Measurements from ENCODE around the gene LMX1B.

LMX1B gene

GRCh38 chr9:126605792-126606482, 7.8 kb upstream of the LMX1B start:
- no peak for DNase-seq

- DNase-seq, result no peak
Measured at GRCh38 chr9:126606483-126606870, 7.3 kb upstream of the LMX1B start.

GRCh38 chr9:126607086-126607485, 6.6 kb upstream of the LMX1B start:
- DNase-seq, result no peak

DNA sequence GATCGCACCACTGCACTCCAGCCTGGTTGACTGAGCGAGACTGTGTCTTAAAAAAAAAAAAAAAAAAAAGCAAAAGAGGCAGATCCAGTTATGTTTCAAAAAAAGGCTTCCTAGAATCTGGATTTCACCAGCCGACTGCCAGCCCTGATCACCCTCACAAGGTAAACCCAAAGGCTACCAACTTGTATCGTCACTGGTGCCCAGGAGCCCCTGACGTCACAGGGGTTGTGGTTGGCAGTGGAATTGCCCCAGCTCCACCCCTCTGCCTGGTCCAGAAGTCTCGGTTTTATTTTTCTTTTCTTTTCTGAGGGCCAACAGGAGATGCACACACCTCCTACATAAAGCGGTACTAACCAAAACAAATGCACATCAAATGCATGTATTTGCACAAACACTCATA, 6.0 kb upstream of the LMX1B start:
- DNase-seq, result no peak

GRCh38 chr9:126608551-126608950, 5.2 kb upstream of the LMX1B start:
- no peak for DNase-seq

DNA sequence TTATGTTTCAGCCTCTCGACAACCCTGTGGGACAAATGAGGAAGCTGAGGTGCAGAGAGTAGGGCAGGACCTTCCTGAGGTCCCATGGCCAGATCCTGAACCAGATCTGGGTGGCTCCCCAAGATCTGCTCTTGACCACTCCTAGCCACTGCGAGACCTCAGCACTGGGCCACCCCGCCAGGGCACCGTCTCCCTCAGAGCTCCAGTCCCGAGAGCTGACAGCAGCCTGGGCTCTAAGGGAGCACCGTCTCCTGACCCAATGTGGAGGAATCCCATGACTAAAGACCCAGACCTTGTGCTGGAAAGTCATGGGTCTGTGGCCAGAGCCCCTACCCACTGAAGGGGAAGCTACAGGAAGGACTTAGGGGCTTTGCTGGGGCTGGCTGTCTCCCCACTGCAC, 4.5 kb upstream of the LMX1B start:
- no peak for DNase-seq

DNA sequence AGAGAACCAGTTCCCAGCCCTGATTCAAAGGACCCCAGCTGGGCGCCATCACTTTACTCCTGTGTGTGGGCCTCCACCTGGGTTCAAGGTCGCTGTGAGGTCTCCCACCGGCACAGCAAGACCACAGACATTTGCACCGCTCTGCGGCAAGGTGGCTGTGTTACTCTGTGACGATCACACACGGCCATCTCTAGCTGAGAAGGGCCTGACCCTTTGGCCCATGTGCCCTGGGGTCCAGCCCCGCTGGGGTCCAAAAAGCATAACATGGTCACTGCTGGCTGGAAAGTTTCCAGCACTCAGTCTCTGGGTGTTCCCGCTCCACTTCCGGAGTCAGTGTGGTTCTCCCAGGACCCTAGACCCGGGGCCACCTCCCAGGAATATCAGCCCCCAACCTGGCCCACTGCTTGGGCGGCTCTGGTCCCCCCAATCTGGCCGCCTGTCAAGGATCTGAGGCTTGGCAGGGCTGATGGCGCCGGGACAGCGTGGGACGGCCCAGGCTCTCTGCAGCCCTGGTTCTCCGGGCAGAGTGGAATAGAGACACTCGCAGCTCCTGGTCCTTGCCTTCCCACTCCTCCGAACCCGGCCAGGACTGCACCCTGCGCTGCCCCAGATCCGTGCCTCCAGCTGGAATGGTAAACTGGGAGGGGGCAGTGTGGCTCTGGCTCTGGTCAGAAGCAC, 3.9 kb upstream of the LMX1B start:
- no peak for DNase-seq

- DNase-seq, result no peak
Measured at GRCh38 chr9:126611193-126611591, 2.5 kb upstream of the LMX1B start.

DNA sequence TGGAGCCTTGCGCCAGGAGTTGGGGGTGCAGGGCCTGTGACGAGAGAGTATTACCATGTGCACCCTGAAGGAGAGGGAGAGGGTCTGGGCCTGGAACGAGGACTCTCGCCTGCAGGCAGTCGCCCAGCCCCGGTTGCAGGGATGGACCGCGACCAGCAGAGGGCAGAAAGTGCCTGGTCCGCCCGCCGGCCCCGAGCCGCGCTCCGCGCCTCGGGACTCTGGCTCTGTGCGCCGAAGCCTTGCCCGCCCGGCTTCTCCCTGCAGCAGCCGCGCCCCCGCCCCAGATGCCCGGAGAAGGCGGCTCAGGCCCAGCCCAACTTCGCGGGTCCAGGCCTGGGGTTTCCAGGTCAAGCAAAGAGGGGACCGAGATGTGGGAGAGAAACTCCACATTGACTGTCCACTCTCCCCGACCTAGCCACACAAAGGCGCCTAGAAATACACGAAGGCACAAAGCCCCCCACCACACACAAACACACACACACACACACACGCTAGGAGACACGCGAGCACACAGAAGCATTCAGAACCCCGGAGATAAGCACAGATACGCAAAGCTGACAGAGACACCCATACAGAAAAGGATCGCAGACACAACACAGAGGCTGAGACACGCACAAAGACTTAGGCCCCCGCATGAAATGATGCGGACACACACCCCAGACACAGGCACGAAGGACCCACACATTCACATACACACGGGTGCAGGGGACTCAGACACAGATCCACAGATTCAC, 2.0 kb upstream of the LMX1B start:
- peak; percentile 70 for DNase-seq

DNA sequence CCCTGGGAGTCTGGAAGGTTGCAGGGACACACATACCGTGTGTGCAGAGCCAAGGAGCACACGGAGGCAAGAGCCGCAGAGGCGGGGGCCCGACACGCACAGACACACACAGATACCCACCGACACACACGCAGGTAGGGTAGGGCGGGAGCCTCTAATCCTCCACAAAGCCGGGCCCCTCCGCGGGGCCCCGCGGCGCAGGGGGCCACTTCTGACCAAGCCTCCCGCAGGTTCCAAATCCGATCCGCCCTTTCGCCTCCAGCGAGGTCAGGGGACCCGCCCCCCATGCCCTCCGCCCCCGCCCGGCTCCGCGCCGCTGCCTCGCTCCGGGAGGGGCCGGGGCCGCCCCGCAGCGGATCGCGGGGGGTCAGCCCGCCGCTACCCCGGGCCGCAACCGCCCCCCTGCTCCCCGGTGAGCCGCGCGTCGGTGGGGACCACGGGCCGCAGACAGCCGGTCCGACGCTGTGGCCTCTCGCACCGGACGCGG, 1.4 kb upstream of the LMX1B start:
- no peak for DNase-seq

GRCh38 chr9:126612813-126613641, 701 bp upstream of the LMX1B start:
- no peak for DNase-seq

DNA sequence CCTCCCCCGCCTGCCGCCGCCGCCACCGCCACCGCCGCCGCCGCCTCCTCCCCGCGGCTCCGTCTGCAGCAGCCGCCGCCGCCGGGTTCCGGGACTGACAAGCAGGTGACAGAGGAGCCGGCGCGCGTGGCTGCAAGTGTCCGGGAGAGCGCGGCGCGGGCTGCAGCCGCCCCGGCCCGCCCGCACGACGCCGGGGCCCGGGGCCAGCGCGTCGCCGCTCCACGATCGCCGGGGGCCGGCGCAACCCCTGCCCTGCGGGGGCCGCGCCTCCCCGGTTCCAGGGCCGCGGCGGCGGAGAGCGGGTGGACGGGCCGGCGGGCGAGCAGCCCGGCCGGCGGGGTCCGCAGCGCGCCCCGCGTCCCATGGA, 343 bp downstream of the LMX1B start:
- DNase-seq, result peak; percentile 35

DNA sequence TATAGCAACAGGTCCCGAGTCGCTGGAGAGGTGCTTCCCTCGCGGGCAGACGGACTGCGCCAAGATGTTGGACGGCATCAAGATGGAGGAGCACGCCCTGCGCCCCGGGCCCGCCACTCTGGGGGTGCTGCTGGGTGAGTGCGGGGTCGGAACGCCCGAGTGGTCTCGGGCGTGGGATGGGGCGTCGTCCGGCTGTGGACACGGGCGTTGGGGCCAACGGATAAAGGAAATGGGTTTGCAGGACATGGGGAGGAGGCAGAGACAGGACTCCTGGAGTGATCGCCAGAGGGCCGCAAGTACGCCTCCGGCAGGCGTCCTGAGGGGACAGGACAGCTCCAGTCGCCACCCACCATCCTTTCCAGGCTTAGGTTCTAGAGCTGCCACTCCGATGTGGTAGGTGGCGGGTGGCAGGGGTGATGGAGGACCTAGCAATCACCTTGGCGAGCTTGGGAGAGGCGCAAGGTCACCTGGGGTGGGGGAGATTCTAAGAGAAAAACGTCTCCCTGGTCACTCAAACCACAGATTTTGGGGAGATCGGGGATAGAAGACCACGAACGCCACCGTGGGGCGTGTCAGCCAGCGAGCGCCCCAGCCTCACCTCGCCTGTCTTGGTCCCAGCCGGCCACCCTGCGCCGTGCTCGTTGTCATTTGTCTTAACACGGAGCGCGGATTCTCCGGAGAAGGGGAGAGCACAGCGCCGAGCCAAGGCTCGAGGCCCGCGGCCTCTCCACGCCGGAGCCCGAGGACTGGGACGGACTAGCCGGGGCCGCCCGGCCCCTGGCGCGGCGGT, 922 bp downstream of the LMX1B start:
- DNase-seq, result no peak

- DNase-seq, result peak; percentile 48
Measured at GRCh38 chr9:126615245-126615790, 1.6 kb downstream of the LMX1B start.

DNA sequence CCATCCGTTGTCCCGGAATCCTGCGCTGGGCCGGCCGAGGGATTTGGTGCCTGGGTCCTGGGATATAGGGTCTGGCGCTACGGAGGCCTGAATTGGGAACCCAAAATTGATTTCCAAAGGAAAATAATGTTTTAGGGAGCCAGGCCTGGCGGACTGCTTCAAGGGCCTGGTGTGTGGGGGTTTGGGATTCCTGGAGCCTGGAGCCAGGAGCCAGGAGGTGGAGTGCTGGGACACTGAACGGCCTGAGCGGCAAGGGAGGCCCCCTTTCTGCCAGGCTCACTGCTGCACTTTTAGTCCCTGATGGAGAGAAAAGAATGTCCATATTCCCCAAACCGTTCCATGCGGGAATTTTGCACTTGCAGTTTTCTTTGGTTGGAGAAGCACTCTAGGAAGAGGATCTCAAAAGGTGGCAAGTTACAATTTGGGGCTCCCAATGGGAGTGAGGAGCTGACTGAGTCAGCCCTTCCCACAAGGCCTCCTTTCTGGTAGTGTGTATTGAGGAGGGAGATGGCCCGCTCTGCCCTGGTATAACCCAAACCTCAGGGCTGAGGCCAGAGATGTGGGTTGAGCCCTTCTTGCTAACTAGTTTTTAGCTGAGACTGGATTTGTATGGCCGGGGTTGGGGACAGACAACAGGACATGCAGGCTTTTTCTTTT, 2.2 kb downstream of the LMX1B start:
- DNase-seq, result no peak

DNA sequence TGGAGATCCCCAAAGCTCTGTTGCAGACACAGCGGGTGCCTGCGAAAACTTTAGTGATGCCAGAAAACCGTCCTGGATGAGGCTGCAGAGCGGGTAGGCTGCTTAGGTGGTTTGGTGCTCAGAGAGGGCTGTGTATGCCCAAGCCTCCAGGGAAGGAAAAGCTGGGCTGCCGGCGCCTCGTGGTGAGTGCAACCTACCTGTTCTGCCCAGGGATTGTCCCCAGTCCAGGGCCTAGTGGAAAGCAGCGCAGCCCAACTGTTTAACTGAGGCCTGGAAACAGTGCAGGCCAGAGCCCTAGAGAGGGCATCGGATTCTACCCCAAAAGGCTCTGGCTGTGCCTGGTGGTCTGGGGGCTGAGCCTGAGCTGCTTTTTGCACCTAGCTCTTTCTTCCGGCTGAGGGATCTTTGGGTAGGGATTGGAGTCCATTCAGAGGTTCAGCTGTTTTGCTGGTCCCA, 2.8 kb downstream of the LMX1B start:
- DNase-seq, result no peak

DNA sequence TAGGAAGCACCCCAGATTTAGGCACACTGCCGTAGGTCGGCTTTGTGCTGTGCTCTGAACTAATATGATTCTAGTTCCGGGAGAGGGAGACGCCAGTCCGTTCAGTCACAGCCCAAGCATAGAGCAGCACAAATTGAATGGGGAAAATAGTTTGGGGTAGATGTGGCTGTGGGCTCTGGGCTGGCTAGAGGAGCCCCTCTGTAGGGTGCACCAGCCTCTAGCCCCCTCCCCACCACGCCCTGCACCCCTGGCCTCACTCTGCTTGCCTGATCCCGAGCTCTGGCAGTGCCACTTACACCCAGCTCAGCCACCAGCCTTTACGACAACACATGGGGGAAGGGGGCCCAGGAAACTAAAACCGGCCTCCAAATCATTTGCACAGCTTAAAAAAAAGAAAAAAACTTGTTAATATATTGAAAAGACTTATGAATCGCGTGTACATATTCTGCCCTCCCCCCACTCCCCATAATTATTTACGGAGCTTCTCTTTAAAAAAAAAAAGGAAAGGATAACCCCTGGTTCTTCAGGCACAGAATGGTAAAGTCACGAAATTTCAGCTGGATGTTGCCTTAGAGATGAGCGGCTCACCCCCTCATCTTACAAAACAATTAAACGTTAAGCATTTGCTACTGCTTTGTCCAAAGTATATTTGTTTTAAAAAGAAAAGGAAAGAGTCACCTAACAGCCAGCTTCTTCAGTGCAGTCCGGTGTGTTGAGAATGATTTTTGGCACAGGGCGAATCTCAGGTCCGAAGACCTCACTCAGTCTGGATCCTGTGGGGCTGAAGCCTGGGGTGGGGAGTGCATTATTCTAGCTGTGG, 3.5 kb downstream of the LMX1B start:
- DNase-seq, result no peak

DNA sequence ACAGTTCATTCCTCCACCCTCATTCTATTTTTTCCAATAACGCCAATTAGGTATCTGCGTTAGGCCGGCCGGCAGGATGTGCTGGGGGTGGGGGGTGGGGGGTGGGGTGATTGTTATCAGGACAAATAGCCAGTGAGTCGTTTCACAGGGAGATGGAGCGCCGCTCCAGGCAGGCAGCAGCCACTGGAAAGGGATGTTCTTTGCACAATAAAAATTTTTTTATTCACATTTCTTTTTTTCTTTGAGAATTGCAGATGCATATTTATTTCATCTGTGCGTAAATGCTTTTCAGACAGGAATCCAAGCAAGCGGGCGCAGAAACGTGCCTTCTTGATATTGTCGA, 4.1 kb downstream of the LMX1B start:
- DNase-seq, result no peak

- no peak for DNase-seq
Measured at GRCh38 chr9:126618190-126618584, 4.5 kb downstream of the LMX1B start.

- no peak for DNase-seq
Measured at GRCh38 chr9:126618585-126619360, 5.0 kb downstream of the LMX1B start.
